NCI-H345 treated with DMSO at 0.1 percent for 48 hours (cell line): ENCODE results near the gene POMGNT1.

Experiments
- DNase-seq: peaks from one replicate; lab custom pipeline; 2025; ENCODE audit not compliant: unreplicated experiment; lab: John Stamatoyannopoulos, UW

The POMGNT1 gene

DNA sequence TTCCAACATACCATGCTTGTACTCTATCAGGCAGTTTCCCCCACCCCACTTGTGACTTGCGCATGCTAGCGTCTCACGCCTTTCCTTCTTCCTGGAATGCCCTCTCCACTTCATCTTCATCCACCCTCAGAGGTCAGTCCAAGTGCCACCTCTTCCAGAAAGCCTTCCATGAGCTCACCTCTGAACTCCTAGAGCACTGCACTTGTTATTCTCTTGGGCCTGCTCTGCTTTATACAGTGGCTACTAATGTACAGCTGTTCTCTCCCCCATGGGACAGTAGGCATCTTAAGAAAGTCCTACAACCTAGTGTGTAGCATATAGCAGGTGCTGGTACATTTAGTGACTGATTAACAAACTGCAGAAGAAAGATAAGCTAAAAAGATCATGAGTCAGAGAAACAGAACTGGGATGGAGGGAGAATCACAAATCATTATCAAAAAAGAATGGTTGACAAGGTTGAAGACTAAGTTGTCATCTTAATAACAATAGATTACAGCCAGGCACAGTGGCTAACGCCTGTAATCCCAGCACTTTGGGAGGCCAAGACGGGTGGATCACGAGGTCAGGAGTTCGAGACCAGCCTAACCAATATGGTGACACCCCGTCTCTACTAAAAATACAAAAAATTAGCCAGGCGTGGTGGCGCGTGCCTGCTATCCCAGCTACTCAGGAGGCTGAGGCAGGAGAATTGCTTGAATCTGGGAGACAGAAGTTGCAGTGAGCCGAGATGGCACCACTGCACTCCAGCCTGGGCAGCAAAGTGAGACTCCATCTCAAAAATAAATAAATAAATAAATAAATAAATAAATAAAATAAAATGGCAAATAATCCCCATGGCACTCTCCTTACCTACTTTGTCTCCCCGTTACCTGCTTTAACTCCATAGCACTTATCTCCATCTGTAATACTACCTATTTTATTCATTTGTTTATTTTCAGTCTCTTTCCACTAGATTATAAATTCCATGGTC is 39.6 kb downstream of the POMGNT1 start:
- no peak for DNase-seq

DNA sequence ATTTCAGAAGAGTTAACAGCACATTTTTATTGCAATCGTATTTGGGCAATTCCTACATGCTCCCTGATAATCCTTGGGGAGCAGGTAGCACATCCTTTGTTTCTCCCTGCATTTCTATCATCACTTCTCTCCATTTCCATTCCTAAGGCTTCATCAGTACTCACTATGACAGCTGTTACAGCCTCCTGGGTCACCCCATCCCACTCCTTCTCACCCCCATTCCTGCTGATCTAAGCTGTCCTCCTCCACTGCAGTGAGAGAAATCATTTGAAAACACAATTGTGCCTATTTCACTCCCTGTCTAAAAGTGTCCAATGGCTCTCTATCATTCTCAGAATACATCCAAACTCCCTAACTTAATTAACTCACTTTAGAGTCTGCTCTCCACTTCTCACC is 40.3 kb downstream of the POMGNT1 start:
- no peak for DNase-seq

DNA sequence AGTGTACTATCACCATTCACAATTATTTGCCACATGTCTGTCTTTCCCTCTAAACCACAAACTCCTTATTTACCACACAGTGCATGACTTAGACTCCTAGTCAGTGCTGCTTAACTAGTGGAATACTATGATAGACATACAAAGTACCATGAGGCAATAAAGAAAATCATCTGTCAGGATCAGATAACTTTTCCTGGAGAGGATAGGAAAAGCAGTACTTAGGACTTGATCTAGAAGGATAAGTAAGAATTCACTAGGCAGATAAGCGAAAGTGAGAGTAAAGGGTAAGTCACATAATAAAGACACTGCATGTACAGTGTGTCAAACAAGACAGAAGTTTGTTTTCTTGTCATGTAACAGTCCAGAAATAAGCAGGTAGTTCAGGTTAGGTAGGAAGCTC is 44.5 kb downstream of the POMGNT1 start:
- no peak for DNase-seq

DNA sequence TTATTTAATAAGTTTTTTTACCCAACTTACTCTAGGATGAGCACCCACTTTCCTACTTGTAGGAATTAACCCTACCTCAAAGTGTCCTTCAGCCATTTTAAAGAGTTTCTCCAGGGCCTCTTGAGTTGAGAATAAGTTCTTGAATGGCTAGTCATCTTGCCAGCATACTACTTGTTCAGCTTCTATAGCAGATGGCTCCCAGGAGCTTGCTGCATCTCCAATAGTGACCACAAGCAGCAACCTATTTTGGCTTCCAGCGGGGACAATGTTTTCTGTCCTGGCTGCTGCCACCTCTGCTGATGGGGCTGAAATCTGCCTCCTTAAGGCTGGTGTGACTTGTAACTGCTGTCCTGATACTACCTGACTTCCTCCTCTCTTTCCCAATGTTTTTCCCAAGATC is 45.0 kb downstream of the POMGNT1 start:
- DNase-seq: no peak

DNA sequence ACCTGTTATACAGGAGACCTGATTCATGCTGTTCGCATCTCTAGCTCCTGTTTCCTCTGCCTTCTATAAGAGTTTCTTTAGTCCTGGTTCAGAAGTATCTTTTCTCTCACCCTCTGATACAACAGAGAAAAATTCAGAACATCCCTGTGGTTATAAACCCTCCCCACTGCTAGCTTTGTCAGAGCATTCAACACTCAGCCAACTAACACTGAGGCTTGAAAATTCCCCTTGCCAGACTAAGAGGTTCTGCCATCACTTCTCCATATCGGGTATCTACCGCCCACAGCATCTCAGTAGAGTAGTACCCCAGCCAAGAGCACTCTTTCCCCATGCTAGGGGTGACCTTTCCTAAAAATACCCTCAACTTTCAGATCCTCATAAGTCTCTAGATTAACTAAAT is 46.2 kb downstream of the POMGNT1 start:
- DNase-seq: no peak

DNA sequence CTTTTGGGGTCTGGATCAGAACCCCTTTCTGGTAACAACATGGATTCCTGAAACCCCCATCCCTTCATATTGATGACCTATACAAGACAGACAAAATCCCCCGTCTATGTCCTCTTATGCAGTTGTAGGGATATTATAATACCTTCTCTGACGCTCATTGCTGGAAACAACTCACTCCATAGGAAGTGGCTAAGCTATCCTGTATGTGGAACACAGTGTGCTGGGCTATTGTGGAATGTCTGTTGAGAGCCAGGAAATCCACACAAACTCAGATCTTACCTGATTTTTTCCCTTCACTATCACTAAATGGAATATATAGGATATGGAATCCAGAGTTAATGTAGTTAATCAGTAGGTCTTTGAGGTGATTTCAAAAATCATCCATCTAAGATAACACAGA is 48.1 kb downstream of the POMGNT1 start:
- DNase-seq: no peak

DNA sequence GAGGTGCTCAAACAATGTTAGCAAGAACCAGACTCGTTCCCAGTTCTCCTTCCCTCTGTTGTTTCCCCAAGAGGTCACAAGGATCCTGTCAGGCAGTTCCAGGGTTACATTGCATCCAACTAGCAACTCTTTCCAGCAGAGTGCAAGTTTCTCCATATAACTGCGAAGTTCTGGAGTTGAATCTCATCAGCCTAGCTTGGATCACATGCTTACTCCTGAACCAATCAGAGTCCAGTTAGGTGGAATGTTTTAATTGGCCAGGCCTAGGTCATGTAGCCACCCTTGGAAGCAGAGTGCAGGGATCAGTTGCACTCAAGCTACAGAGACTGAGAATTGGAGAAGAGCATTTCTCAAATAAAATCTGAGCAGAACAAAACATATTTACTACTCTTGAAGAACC is 49.9 kb downstream of the POMGNT1 start:
- DNase-seq: no peak
